Myocyte (in vitro differentiated cells): ENCODE data around the gene GFAP. TPM values are rescaled to one million over a fixed set of nuclear protein-coding genes. Genes with fewer than 3 reads are reported as not detected.

Experiments used
- DNase-seq: peaks from one replicate; pipeline ENCODE4 v3.0.0-alpha.2; 2012; ENCODE audit warnings: low read depth
- total RNA-seq: library from RNA; depleted of rRNA; stranded (reverse); fragments of >200 nt; gene quantifications from 2 replicates; pipeline ENCODE4 v1.2.3, GENCODE V29; 2014

GFAP gene
- total RNA-seq, 1 donor from 2014 or later = 2.3 TPM

DNA sequence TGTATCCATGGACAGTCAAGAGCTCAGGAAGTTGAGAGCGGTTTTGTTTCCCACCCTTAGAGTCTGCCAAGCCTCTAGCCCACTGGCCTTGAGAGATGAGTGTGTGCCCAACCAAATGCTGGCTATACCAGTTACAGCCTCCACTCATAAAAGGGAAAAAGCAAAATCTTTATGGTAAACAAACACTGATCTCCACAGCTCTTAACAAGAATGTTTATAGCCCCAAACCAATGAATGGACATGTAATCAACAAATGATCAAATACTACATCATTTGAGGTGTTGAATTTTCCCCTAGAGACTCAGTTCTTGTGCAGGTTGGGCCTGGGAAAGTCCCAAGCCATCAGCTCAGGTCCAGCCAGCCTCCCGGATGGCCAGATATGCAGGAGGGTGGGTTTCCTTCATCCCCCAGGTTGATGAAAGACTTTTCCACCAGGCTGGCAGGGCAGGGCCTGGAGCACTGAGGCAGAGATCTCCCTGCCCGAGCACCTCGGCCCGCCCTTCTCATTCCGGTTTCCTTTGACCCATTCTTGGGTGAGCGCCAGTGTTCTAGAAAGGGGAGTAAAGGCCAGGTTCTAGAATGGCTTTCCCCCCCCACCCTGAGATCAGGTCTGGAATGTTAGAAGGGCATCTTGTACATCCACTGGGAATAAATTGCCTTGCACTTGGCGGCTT, 12.2 kb downstream of the GFAP start:
- no peak for DNase-seq

GRCh38 chr17:44902135-44902760, 13.1 kb downstream of the GFAP start:
- no peak for DNase-seq

GRCh38 chr17:44901411-44901921, 13.8 kb downstream of the GFAP start:
- DNase-seq = peak; percentile 71

- peak; percentile 64 for DNase-seq
Measured at GRCh38 chr17:44900894-44901293, 14.4 kb downstream of the GFAP start.

GRCh38 chr17:44899074-44899782, 16.1 kb downstream of the GFAP start, which contains the start of gene EFTUD2:
TSS of gene EFTUD2 (minus strand) at chr17:44899445. CDS start at chr17:44894521, 4,924 bp downstream.
- peak; percentile 92 for DNase-seq

GRCh38 chr17:44898768-44899073, 16.6 kb downstream of the GFAP start:
- DNase-seq = no peak

DNA sequence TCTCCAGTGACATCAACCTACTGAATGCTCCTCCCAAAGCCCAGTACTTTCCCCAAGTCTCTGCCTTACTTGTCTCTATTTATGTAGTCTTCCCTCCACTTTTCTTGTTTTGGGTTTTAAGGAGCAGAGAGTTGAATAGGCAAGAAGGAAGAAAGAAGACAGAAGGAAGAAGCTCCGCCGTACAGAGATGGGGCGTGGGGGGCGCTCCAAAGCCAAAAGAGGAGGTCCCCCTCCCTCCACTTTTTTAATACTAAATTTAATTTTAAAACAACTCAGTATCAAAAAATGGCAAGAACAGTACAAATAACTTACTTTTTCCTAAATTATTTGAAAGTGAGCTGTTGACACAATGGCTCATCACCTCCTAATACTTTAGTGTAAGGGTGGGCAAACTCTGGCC, 20.7 kb downstream of the GFAP start:
- no peak for DNase-seq

DNA sequence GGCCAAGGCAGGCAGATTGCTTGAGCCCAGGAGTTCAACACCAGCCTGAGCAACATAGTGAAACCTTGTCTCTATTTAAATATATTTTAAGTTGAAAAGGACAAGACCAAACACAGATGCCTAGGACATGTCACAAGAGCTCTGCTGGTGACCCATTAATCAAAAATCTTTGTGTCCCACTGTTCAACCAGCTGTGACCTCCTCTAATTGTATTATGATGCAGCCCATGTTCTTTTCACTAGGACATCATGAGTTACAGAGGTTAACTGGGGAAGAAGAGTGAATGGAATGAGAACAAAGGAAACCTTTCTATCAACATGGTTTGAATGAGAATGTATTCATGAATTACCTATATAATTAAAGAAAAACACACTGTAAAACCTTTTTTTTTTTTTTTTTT, 23.1 kb downstream of the GFAP start:
- DNase-seq = no peak

DNA sequence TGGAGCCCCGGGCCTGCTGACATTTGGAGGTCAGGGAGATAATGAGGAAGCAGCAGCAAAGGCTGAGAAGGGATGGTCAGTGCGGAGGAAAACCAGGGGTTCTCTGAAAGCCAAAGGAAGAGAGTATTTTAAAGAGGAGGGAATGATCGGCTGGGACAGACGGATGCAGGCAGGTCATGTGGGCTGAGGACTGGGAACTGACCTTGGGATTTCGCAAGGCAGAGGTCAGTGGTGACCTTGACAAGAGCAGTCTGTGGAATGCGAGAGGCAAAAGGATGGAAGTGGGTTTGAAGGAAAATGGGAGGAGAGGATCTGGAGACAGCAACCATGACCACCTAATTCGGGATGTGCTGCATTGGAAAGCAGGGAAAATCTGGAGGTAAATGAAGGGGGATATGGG, 26.3 kb downstream of the GFAP start:
- DNase-seq = no peak

DNA sequence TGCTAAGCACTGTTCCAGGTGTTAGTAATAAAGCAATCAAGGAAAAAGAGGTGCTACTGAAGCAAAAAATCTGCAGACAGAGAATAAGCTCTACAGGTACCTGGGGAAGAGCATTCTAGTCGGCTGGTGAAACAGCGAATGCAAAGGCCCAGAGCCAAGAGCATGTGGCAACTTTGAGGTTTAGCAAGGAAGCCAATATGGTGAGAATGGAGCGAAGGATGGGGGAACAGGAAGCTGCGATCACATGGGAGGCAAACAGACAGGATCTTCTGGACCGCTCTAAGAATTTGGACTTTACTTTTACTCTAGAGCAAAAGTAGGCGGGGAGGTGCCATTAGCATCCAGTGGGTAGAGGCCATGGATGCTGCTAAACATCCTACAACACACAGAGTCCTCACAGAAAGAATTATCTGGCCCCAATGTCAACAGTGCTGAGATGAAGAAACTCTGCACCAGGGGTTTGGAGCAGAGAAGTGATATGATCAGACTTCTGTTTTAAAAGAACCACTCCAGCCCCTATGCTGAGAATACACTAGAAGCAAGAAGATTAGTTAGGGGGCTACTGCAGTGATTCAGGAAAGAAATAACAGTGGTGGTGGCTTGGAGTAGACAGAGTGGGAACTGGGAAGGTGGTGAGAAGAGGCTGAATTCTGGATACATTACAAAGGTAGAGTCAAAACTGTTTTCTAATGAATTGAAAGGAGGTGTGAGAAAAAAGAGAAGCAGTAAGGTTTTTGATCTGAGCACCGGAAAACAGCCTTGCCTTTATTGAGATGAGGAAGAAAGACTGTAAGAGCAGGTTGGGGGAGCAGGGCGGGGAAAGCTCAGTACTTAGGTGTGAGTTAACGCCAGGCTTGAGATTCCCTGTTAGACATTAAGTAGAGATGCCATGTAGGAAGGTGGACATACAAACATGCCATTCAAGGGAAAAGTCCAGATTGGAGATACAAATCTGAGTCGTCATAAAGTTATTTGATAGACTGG, 27.0 kb downstream of the GFAP start:
- DNase-seq = no peak

DNA sequence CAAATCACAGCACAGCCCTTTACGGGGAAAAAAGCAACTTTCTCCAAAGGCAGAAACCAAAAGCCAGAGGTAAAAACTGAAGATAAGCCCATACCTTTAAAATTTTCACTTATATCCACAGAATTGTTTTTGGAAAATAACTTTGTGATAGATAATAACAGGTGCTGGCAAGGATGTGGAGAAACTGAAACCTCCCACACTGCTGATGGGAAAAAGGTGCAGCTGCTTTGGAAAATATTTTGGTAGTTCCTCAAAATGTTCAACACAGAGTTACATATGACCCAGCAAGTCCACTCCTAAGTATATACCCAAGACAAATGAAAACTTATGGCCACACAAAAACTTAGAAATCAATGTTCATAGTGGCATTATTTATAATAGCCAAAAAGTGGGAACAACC, 28.3 kb downstream of the GFAP start:
- DNase-seq = peak; percentile 60

DNA sequence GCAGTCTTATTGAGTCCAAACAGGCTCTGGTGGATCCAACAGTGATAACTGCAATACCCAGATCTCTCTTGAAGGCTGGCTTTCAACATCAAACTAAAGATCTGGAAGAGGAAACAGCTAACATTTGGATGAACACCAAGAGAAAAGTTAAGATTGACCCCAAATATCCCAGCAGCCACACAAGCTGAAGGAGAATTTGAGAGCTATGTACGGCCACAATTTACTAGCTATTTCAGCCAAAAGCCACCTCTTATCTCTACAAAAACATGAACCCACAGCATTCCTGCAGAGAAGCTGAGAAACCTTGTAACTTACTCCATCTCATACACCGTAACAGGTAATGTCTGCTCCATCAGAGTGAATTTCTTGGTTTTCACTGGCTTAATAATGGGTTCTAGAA, 30.4 kb downstream of the GFAP start:
- no peak for DNase-seq

DNA sequence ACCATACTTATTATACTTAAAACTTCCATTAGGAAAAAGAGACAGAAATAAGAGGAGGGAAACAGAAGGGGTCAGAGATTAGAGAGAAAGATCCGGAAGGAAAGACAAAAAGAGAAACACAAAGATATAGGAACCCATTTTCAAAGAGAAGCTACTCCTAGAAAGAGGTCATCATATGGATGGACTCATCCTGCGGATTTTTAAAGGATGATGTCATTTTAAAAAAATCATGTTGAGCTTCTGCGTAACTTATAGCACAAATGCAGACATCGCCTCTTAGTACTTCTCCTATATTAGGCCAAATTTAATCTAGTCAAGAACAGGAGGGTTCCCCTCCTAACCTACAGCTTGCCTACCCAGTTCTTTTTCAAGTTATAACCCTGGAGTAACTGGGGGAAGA, 34.2 kb downstream of the GFAP start:
- DNase-seq = no peak

GRCh38 chr17:44880062-44880461, 35.2 kb downstream of the GFAP start:
- no peak for DNase-seq

- no peak for DNase-seq
Measured at GRCh38 chr17:44879376-44879775, 35.9 kb downstream of the GFAP start.

- DNase-seq = peak; percentile 40
Measured at GRCh38 chr17:44878627-44879221, 36.6 kb downstream of the GFAP start.

- no peak for DNase-seq
Measured at GRCh38 chr17:44877121-44877520, 38.2 kb downstream of the GFAP start.

DNA sequence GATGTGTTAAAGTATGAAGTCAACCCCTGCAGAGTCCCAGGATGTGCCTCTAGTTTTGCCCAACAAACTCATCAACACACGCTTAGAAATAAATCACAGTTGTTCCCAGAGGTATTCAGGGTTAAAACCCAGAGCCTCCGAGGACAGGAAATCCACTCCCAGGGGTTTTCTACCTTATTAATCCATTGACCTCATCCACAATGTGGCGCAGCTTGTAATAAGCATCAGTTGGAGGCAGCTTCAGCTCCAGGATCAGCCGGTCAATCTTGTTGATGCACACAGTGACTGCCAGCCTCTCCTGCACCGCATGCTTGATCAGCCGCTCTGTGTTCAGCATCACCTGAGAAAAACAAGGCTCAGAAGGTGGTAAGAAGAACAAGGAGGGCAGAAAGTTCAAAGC, 39.5 kb downstream of the GFAP start:
- no peak for DNase-seq

DNA sequence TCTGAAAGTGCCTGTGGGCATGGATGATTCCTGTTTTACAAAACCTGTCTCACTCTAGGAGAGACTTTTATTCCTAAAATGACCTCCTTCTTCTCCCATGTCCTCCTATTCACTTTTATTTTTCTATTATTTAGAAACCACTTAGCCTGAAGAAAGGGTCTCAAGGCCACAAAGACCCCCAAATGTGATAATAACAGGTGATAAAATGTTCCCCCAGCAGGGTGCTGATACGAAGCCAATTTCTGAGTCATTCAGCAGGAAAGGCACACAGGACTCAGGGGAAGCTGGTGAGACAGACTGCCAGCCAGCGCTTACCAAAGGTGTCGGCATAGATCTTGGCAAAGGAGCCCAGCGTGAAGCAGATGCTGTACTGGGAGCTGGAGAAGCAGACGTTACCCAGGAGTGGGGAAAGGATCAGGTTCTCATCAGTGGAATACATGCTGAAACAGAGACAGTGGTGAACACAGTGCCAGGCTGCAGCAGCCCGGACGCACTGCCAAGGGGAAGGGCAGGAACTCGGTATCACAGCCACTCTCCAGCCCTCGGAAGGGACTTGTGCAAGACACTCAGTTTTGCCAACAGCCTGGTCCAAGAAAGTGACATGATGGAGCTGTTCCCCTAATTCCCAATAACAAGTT, 43.0 kb downstream of the GFAP start:
- no peak for DNase-seq

GRCh38 chr17:44871556-44871955, 43.7 kb downstream of the GFAP start:
- no peak for DNase-seq
